Retinal pigment epithelial cell (primary cell): ENCODE results near the gene AFG3L2.

Source experiments
- DNase-seq: peaks from one replicate; pipeline ENCODE4 v3.0.0-alpha.2; 2010; ENCODE audit warnings: low read depth
- H3K4me3 ChIP-seq: 2 replicates; pipeline ENCODE4 v1.5.1; 2011; ENCODE audit warnings: mild to moderate bottlenecking, low read length, control low read depth, moderate library complexity
- TF ChIP-seq, protein P1 (sequence below): conservative IDR thresholded peaks from 2 replicates; pipeline ENCODE4 v1.5.1; 2011; ENCODE audit warnings: low read depth, low read length, control low read depth, inconsistent platforms

AFG3L2 gene

DNA sequence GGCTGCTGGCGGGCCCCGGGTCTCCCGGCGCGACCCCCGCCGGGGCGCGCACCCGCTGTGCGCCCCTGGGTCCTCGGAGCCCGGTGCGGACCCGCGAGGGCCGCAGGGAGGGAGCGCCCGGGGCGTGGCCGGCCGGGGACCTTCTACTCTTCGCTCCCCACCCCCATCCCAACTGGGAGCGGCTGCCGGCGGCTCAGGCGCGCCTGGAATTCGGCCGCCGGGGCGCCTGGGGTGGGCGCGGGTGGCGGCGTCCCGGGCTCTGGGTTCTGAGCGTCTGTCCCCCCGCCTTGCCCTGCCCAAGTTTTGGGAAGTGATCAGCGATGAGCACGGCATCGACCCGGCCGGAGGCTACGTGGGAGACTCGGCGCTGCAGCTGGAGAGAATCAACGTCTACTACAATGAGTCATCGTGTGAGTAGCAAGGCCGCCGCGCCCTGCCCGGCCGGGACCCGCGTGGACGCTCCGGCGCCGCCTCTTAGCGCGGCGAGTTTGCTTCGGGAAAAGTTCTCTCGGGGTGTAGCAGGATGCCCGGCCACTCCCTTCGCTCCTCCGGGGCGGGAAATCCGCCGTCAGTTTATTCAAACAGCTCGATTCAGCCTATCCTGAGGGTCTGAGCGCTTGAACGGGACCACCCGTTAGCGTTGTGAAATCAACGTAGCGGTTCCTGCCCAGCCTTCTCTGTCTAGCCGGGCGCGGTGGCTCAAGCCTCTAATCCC is 68.5 kb downstream of the AFG3L2 start:
- DNase-seq, result no peak
- peak overlapping the region; percentile 80 for H3K4me3 ChIP-seq
- TF ChIP-seq, protein P1, sequence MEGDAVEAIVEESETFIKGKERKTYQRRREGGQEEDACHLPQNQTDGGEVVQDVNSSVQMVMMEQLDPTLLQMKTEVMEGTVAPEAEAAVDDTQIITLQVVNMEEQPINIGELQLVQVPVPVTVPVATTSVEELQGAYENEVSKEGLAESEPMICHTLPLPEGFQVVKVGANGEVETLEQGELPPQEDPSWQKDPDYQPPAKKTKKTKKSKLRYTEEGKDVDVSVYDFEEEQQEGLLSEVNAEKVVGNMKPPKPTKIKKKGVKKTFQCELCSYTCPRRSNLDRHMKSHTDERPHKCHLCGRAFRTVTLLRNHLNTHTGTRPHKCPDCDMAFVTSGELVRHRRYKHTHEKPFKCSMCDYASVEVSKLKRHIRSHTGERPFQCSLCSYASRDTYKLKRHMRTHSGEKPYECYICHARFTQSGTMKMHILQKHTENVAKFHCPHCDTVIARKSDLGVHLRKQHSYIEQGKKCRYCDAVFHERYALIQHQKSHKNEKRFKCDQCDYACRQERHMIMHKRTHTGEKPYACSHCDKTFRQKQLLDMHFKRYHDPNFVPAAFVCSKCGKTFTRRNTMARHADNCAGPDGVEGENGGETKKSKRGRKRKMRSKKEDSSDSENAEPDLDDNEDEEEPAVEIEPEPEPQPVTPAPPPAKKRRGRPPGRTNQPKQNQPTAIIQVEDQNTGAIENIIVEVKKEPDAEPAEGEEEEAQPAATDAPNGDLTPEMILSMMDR, result no peak

DNA sequence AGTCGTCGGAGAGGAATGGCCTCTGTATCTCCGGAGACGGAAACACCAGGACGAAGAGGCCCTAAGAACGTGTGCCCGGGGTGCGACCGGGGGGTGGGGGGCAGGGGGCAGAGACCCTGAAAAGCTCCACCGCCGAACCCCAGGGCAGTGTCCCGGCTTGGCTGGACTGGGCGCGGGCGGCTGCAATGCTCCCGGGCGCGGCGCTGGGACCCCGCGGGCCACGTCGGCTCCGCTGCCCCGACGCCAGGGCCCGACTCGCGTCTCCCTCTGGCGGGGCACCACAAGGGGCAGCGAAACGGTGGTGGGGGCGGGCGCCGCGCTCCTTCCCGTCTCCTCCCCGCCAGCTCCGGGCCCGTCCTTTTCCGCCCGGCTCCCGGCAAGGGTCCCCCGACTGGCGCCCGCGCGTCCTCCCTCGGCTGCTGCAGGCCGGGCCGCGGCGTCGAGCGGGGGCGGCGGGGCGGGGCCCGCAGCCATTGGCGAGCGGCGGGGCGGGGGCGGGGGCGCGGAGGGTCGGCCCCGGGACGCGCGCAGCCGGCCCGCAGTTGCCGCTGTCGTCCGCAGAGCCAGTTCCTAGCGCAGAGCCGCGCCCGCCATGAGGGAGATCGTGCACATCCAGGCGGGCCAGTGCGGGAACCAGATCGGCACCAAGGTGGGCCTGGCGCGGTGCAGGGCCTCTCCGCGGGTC is 69.2 kb downstream of the AFG3L2 start, which contains the start of gene TUBB6:
Gene TUBB6, plus strand, starts transcription at position 541 of the 685 bp plus-strand sequence. Its CDS starts 52 bp downstream, at position 593.
- H3K4me3 ChIP-seq, result peak within 1 kb of the TSS; percentile 80
- no peak for DNase-seq
- TF ChIP-seq, protein P1, result no peak

DNA sequence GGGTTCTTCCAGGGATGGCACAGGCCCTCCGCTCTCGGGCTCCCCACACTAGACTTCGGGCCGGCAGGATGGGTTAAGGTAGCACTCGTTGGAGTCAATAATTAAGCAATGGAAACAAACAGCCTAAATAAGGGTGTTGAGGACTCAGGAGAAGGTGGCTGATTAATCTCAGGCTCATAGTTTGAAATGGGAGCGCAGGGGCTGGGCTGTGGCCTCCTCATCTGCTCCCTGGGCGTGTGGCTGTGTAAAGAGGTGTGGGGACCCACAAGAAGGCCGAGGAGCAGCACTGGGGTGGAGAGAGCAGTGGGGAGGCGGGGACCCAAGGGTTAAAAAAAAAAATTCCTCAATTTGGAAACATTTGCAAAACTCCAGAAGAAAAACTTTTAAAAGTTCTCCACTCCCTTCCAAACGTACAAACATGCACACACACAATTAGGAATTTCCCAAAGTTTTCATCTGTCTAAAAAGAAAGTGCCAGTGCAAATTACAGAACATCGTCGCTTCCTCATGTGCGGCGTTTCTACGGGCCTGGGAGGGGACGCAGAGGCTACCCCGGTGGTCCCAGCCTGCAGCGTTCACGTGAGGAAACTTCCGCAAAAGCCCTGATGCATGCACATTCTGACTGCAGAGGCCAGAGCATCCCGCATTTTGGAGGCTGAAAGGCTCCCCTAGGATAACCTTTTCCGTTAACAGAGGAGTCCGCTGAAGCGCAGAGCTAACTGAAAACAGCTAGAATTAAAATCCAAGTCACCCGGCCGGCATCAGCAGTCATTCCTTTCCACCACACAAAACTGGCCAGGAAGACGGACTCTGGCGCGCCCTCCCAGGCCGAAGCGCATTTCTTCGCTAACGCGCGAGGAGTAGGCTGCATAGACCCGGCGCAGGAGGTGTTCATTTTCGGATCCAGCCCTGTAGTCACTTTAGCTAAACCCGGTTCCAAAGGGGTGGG is 70.0 kb downstream of the AFG3L2 start:
- DNase-seq, result no peak
- TF ChIP-seq, protein P1, result peak; percentile 26
- H3K4me3 ChIP-seq, result peak overlapping the region; percentile 59

DNA sequence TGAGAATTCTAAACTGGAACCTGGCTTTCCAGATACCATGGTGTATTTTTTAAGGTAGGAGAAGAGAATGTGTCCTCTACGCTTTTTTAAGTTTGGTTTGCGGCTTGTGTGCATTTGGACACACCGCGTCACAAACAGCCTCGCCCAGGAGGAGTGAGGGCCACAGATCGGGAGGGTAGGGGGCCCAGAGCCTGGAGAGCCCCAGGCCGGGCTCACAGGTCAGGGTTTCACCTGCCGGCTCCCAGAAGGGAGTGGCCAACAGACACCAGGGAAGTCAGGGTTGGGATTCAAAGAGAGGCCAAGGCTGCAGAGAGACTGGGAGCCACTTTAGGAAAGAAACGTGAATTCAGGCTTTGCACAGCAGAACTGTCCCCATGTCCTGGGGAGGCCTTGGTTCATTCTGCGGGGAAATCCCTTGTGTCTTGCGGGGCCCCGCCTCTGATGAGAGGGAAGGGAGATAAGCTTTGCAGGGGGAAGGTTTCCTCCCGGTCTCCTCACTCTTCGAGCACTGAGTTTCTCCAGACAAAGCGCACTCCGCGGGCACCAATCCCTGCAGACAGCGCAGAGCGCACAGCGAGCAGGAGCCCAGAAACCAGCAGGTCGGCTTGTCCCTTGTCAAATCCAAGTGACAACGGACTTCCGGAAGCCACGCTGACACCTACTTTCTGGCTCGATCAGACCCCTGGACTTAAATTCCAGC is 70.9 kb downstream of the AFG3L2 start:
- no peak for DNase-seq
- TF ChIP-seq, protein P1, result no peak
- H3K4me3 ChIP-seq, result no peak overlapping the region

DNA sequence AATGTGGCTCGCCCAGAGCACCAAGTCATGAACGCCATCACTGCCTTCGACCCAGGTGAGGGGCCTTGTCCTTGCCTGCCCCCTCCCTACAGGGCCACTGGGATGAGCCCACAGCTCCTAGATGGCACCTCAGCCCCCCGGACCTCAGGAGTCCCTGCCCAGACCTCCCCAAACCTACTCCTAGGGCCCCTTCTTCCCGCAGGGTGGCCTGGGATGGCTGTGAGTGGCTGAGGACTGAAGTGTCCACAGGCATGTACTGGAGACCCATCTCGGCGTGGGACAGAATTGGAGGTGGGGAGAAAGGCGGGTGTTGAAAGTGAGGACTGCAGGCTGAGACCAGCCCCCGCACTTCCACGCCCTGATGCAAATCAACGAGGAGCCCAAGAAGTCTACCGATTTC is 71.8 kb downstream of the AFG3L2 start:
- DNase-seq, result no peak
- no peak overlapping the region for H3K4me3 ChIP-seq
- TF ChIP-seq, protein P1, result no peak

DNA sequence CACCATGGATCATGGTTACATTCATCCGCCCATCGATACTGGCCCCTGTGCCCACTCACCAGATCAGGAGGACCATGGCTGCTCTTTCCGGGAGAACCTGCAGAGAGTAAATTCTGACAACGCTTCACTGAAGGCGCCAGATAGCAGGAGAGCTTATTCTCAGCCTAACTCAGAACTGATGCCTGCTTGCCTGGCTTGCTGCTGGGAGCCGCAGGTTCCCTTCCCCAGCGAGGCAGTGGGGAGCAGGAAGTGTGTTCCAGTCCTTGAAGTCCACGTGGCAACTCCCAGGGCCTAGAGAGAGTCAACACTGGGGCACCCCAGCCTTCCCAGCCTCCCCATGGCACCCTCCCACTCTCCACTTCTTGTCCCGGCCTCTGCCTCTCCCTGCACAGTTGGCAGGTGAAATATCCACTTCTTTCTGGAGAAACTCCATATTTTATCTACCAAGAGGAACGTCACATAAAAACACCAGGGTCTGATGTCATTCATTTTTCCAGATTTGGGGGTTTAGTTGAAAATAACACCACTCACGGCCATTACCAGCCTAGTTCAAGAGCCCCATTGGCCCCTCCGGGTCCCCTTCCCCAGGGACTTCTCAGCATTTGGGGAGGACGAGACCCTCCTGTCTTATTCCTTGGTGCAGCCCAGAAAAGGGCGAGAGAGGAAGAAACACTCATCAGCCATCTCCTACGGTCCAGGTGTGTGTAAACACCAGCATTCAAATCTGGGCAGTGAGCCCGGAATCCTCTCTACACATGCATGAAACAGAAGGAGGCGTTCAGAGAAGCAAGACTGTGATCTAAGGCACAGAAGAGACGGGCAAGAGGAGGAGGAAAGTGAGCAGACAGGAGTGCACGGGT is 72.4 kb downstream of the AFG3L2 start:
- no peak overlapping the region for H3K4me3 ChIP-seq
- DNase-seq, result no peak
- TF ChIP-seq, protein P1, result no peak
